Heart left ventricle (tissue), 13 donors: ENCODE measurements around the gene TRPV4.
A peak's percentile ranks its signal among the peaks of the same experiment; 100 is the strongest.

Source experiments
- CTCF ChIP-seq, 12 donors: fragments of 200-600 bp; sonication (generic) in 4 of 12; IDR thresholded peaks; one replicate each; pipeline versions ENCODE4 v1.5.0 to v1.8.0; 2018 to 2022; ENCODE audit warnings: antibody characterized with exemption in 12 of 12, mild to moderate bottlenecking in 5 of 12
- POLR2A ChIP-seq, 2 donors: fragments of 450-650 bp; IDR thresholded peaks; one replicate each; pipeline ENCODE4 v1.6.1; 2017; ENCODE audit warnings: antibody characterized with exemption in 2 of 2, mild to moderate bottlenecking in 2 of 2, moderate library complexity in 2 of 2
- donor health status: ischemic (EF 13 %, LVEDD 7.1; RV severe dilation, severe dysfunction).
- donor health status: DM: no; HTN: yes; CAD: no.
- donor health status: DM: no; HTN: no; CAD: no.
- donor health status: ischemic (EF 25% LVEDD 6.9; RV normal size, moderate dysfunction).
- donor health status: ischemic (EF 25% LVEDD 5.7; RV mildly dilated, moderate dysfunction).
- donor health status: ischemic (EF 35%, LVEDD 5.7; RV mildly dilated, moderate dysfunction).
- donor health status: nonischemic (EF 11% LVEDD 7.7; RV severe dilation, severe dysfunction).
- donor health status: DM: yes; HTN: yes; CAD: no.
- donor health status: PGD.
- donor health status: ischemic (EF 29% LVEDD 5.4; RV normal size, mild dysfunction).
- donor health status: nonischemic (EF 23%, LVEDD 6.1; RV moderate dilation, normal function).

- TF ChIP-seq CTCF (IDR thresholded peaks at IDR 0.05) (peak; percentile 78 to 96 (median 86)), POLR2A (IDR thresholded peaks at IDR 0.05) (no peak)
These were observed 57.9 kb downstream of the TRPV4 start for GRCh38 chr12:109775172-109775881.
